Cardiac fibroblast (primary cell): ENCODE results near the gene MPDU1.

Source experiments
- DNase-seq, 2 donors: peaks; one replicate each; pipeline versions ENCODE4 v3.0.0 to v3.0.0-alpha.2; 2010; ENCODE audit warnings: low read depth in 2 of 2
- H3K4me3 ChIP-seq, 2 donors: replicated peaks in 1 of 2; 1 replicate in 1 of 2; 2 replicates in 1 of 2; pipeline ENCODE4 v1.5.1; 2011; ENCODE audit warnings: low read depth in 2 of 2, low read length in 2 of 2, mild to moderate bottlenecking in 2 of 2, moderate library complexity in 1 of 2
- CTCF ChIP-seq: IDR thresholded peaks from one replicate; pipeline ENCODE4 v1.5.1; 2011; ENCODE audit warnings: low read depth, mild to moderate bottlenecking, low read length, inconsistent platforms

MPDU1 gene

GRCh38 chr17:7556627-7557026, 27.0 kb upstream of the MPDU1 start:
- no peak for DNase-seq
- H3K4me3 ChIP-seq, result no peak overlapping the region
- TF ChIP-seq CTCF, result no peak

GRCh38 chr17:7557147-7557764, 26.4 kb upstream of the MPDU1 start:
- DNase-seq, result no peak
- TF ChIP-seq CTCF, result no peak
- H3K4me3 ChIP-seq, result no peak overlapping the region

- peak; percentile 82 to 95 for DNase-seq
- no peak for TF ChIP-seq CTCF
- H3K4me3 ChIP-seq, result no peak overlapping the region
Measured at GRCh38 chr17:7557775-7558543, 25.7 kb upstream of the MPDU1 start.

- no peak within 1 kb of the TSS for H3K4me3 ChIP-seq
- no peak for TF ChIP-seq CTCF
- DNase-seq, result no peak
Measured at GRCh38 chr17:7558544-7559319, 24.9 kb upstream of the MPDU1 start, which contains the start of gene TNFSF13. TSS of gene TNFSF13 (plus strand) at chr17:7558750. CDS start at chr17:7559040, 290 bp downstream.

GRCh38 chr17:7559320-7560171, 24.1 kb upstream of the MPDU1 start:
- DNase-seq, result no peak
- no peak overlapping the region for H3K4me3 ChIP-seq

More at GRCh38 chr17:7559320-7560171, 24.1 kb upstream of the MPDU1 start:
- no peak for TF ChIP-seq CTCF
